Omental fat pad (tissue), 4 donors: Measurements from ENCODE around the gene LTBP4. TPM values are rescaled to one million over a fixed set of nuclear protein-coding genes. Genes with fewer than 3 reads are reported as not detected.

Experiments
- ATAC-seq: fragments of 150-250 bp; one replicate; pipeline ENCODE4 v1.9.1; 2016; ENCODE audit warnings: mild to moderate bottlenecking, moderate library complexity; ENCODE audit not compliant: low FRiP score
- DNase-seq: peaks from one replicate; pipeline ENCODE4 v3.0.0-alpha.2; 2019; ENCODE audit warnings: low spot score
- CTCF ChIP-seq, 3 donors: fragments of 450-650 bp; IDR thresholded peaks; one replicate each; pipeline ENCODE4 v1.5.1; 2016 to 2017; ENCODE audit warnings: antibody characterized with exemption in 3 of 3, mild to moderate bottlenecking in 3 of 3, moderate library complexity in 2 of 3
- total RNA-seq, 4 donors: library from RNA; depleted of rRNA; stranded (reverse); fragments of >200 nt; gene quantifications; one replicate each; pipeline ENCODE4 v1.1.0, GENCODE V29; 2016

The LTBP4 gene
- total RNA-seq, 4 donors from 2014 or later: 73.5 to 197 (median 114) TPM

GRCh38 chr19:40608957-40609356 is 7.8 kb downstream of the LTBP4 start:
- DNase-seq: no peak
- no peak for ATAC-seq
- no peak for TF ChIP-seq CTCF (IDR thresholded peaks at IDR 0.05)

GRCh38 chr19:40609561-40610395 is 8.6 kb downstream of the LTBP4 start:
- TF ChIP-seq CTCF (IDR thresholded peaks at IDR 0.05): no peak
- ATAC-seq: peak; percentile 60

GRCh38 chr19:40610396-40611064 is 9.4 kb downstream of the LTBP4 start:
- ATAC-seq (no peak), DNase-seq (no peak)
- no peak for TF ChIP-seq CTCF (IDR thresholded peaks at IDR 0.05)

More at GRCh38 chr19:40609561-40610395, 8.6 kb downstream of the LTBP4 start:
- DNase-seq: peak; percentile 92

GRCh38 chr19:40611096-40611495 is 9.9 kb downstream of the LTBP4 start:
- TF ChIP-seq CTCF (IDR thresholded peaks at IDR 0.05): no peak
- ATAC-seq (no peak), DNase-seq (no peak)

- no peak for DNase-seq
- no peak for TF ChIP-seq CTCF (IDR thresholded peaks at IDR 0.05)
- no peak for ATAC-seq
Measured at GRCh38 chr19:40611900-40612698, 10.9 kb downstream of the LTBP4 start.

- ATAC-seq (peak; percentile 1), DNase-seq (no peak)
- TF ChIP-seq CTCF (IDR thresholded peaks at IDR 0.05): no peak
Measured at GRCh38 chr19:40612831-40613689, 11.9 kb downstream of the LTBP4 start.
